H9 (cell line): Measurements from ENCODE around the gene SETBP1. TPM values are rescaled to one million over a fixed set of nuclear protein-coding genes. Genes with fewer than 3 reads are reported as not detected.

Source experiments
- DNase-seq: peaks from one replicate; pipeline ENCODE4 v3.0.0-alpha.2; 2017
- H2AFZ ChIP-seq: one replicate; pipeline ENCODE4 v1.6.1; 2013; ENCODE audit warnings: mild to moderate bottlenecking, low read length, control low read depth, moderate library complexity
- H2AK5ac ChIP-seq: 2 replicates; pipeline ENCODE4 v1.6.1; 2013; ENCODE audit warnings: low read length, control low read depth, mixed read lengths; ENCODE audit not compliant: insufficient read length
- H2BK120ac ChIP-seq: one replicate; pipeline ENCODE4 v1.6.1; 2013; ENCODE audit warnings: low read depth, mild to moderate bottlenecking, low read length, control low read depth, inconsistent platforms; ENCODE audit not compliant: poor library complexity, severe bottlenecking
- H2BK12ac ChIP-seq: 2 replicates; pipeline ENCODE4 v1.6.1; 2013; ENCODE audit warnings: low read length, control low read depth, mixed read lengths, low read depth; ENCODE audit not compliant: insufficient read length
- H2BK15ac ChIP-seq: 2 replicates; pipeline ENCODE4 v1.6.1; 2013; ENCODE audit warnings: low read depth, low read length, control low read depth
- H2BK20ac ChIP-seq: one replicate; pipeline ENCODE4 v1.6.1; 2013; ENCODE audit warnings: low read depth, mild to moderate bottlenecking, low read length, control low read depth, inconsistent platforms; ENCODE audit not compliant: poor library complexity, severe bottlenecking
- H2BK5ac ChIP-seq: 2 replicates; pipeline ENCODE4 v1.6.1; 2013; ENCODE audit warnings: low read length, control low read depth, mixed read lengths; ENCODE audit not compliant: insufficient read length
- H3K14ac ChIP-seq: 2 replicates; pipeline ENCODE4 v1.6.1; 2013; ENCODE audit warnings: low read length, control low read depth; ENCODE audit not compliant: insufficient read depth
- H3K18ac ChIP-seq: 2 replicates; pipeline ENCODE4 v1.6.1; 2013; ENCODE audit warnings: low read depth, mild to moderate bottlenecking, mixed read lengths, low read length, control low read depth; ENCODE audit not compliant: insufficient read length
- H3K23ac ChIP-seq: 2 replicates; pipeline ENCODE4 v1.6.1; 2013; ENCODE audit warnings: low read length, control low read depth, mixed read lengths, low read depth; ENCODE audit not compliant: insufficient read length
- H3K23me2 ChIP-seq: 2 replicates; pipeline ENCODE4 v1.6.1; 2013; ENCODE audit warnings: low read depth, mild to moderate bottlenecking, mixed read lengths, low read length, control low read depth; ENCODE audit not compliant: insufficient read length, poor library complexity, severe bottlenecking
- H3K27ac ChIP-seq: 2 replicates; pipeline ENCODE4 v1.5.1; 2013; ENCODE audit warnings: low read length, control low read depth, mixed read lengths, low read depth; ENCODE audit not compliant: insufficient read length
- H3K27me3 ChIP-seq: 2 replicates; pipeline ENCODE4 v1.6.1; 2013; ENCODE audit warnings: low read length, control low read depth, inconsistent platforms; ENCODE audit not compliant: insufficient read depth
- H3K4ac ChIP-seq: 2 replicates; pipeline ENCODE4 v1.6.1; 2013; ENCODE audit warnings: low read depth, mild to moderate bottlenecking, control low read depth, inconsistent platforms, low read length, moderate library complexity
- H3K4me1 ChIP-seq: 2 replicates; pipeline ENCODE4 v1.6.1; 2013; ENCODE audit warnings: low read length, control low read depth, inconsistent platforms; ENCODE audit not compliant: insufficient read depth
- H3K4me2 ChIP-seq: 2 replicates; pipeline ENCODE4 v1.6.1; 2013; ENCODE audit warnings: low read length, control low read depth, mixed read lengths; ENCODE audit not compliant: insufficient read length, insufficient read depth
- H3K56ac ChIP-seq: 2 replicates; pipeline ENCODE4 v1.6.1; 2013; ENCODE audit warnings: low read depth, mild to moderate bottlenecking, mixed read lengths, low read length, control low read depth; ENCODE audit not compliant: insufficient read length
- H3K79me1 ChIP-seq: 2 replicates; pipeline ENCODE4 v1.6.1; 2013; ENCODE audit warnings: low read depth, mild to moderate bottlenecking, moderate library complexity, low read length, control low read depth, inconsistent platforms; ENCODE audit not compliant: insufficient read depth, poor library complexity, severe bottlenecking
- H3K79me2 ChIP-seq: 2 replicates; pipeline ENCODE4 v1.6.1; 2013; ENCODE audit warnings: low read length, control low read depth, inconsistent platforms; ENCODE audit not compliant: insufficient read depth
- H3K9ac ChIP-seq: 2 replicates; pipeline ENCODE4 v1.6.1; 2013; ENCODE audit warnings: low read length, control low read depth, mixed read lengths; ENCODE audit not compliant: insufficient read length; ENCODE audit errors: extremely low read depth
- H3K9me3 ChIP-seq: one replicate; pipeline ENCODE4 v1.6.1; 2013; ENCODE audit warnings: low read depth, low read length, inconsistent platforms; ENCODE audit not compliant: control insufficient read depth
- H3T11ph ChIP-seq: one replicate; pipeline ENCODE4 v1.6.1; 2013; ENCODE audit warnings: mild to moderate bottlenecking, low read length, control low read depth, inconsistent platforms
- H4K20me1 ChIP-seq: one replicate; pipeline ENCODE4 v1.6.1; 2013; ENCODE audit not compliant: control insufficient read depth, insufficient read length, insufficient read depth
- H4K5ac ChIP-seq: 2 replicates; pipeline ENCODE4 v1.6.1; 2013; ENCODE audit warnings: low read depth, mild to moderate bottlenecking, mixed read lengths, low read length, control low read depth; ENCODE audit not compliant: insufficient read length
- H4K8ac ChIP-seq: replicated peaks from 2 replicates; pipeline ENCODE4 v1.6.1; 2013; ENCODE audit warnings: low read length, control low read depth, mixed read lengths, low read depth; ENCODE audit not compliant: insufficient read length
- H4K91ac ChIP-seq: 2 replicates; pipeline ENCODE4 v1.6.1; 2013; ENCODE audit warnings: low read depth, mild to moderate bottlenecking, moderate library complexity, mixed read lengths, low read length, control low read depth; ENCODE audit not compliant: insufficient read length
- H3K27ac Mint-ChIP-seq, 3 experiments: 2 replicates in 2 of 3; 3 replicates in 1 of 3; pipeline ENCODE4 v1.8.0; 2020 to 2021; ENCODE audit warnings: mixed read lengths in 3 of 3, mild to moderate bottlenecking in 1 of 3, moderate library complexity in 1 of 3
- H3K27me3 Mint-ChIP-seq: 2 replicates; pipeline ENCODE4 v1.8.0; 2021; ENCODE audit warnings: low read depth, mild to moderate bottlenecking, moderate library complexity, mixed read lengths
- H3K36me3 Mint-ChIP-seq, 3 experiments: 2 replicates in 2 of 3; 3 replicates in 1 of 3; pipeline ENCODE4 v1.8.0; 2020 to 2021; ENCODE audit warnings: low read depth in 3 of 3, mixed read lengths in 3 of 3; ENCODE audit not compliant: insufficient read depth in 1 of 3
- H3K4me1 Mint-ChIP-seq, 2 experiments: 2 replicates each; pipeline ENCODE4 v1.8.0; 2020; ENCODE audit warnings: mixed read lengths in 2 of 2
- H3K4me3 Mint-ChIP-seq, 2 experiments: 2 replicates in 1 of 2; 3 replicates in 1 of 2; pipeline ENCODE4 v1.8.0; 2020 to 2021; ENCODE audit warnings: mild to moderate bottlenecking in 2 of 2, mixed read lengths in 2 of 2, moderate library complexity in 1 of 2
- H3K9me3 Mint-ChIP-seq, 2 experiments: 2 replicates in 1 of 2; 3 replicates in 1 of 2; pipeline ENCODE4 v1.8.0; 2020; ENCODE audit warnings: mild to moderate bottlenecking in 2 of 2, mixed read lengths in 2 of 2, moderate library complexity in 1 of 2
- WGBS: extraction: QIAGEN DNeasy Blood & Tissue Kit; methylation state at CpG from one replicate; pipeline ENCODE4 v1.1.7; 2013; ENCODE audit warnings: missing lambda C conversion rate, low lambda C conversion rate, mixed read lengths; ENCODE audit not compliant: insufficient read length; ENCODE audit errors: extremely low coverage; 5-methylcytosine and 5-hydroxymethylcytosine counted together
- total RNA-seq: library from RNA; stranded (reverse); gene quantifications from 2 replicates; pipeline ENCODE4 v1.2.1, GENCODE V29; 2021
- TF ChIP-seq, protein P1 (sequence below): fragments of 200-600 bp; sonication (generic); conservative IDR thresholded peaks from 3 replicates; pipeline ENCODE4 v1.8.0; 2021; ENCODE audit warnings: antibody characterized with exemption, mild to moderate bottlenecking

The SETBP1 gene
- total RNA-seq, 1 experiment from 2014 or later, result 4.6 TPM

DNA sequence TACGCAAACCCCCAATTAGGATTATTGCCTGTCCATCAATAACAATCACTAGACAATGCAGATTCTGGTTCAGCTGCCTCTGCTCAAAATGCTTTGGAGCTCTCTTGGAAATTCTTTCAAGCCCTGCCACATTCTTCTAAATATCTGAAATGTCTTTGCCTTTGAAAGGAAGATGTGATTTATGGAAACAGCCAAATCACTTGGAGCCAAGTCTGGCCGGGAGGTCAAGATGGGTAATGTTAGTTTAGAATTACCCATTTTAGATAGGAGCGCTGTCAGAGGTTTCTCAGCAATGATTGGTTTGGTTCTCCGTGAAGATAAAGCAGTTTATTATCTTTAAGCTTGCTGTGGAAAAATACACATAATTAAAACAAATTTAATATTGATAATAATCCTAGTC lies 306.7 kb downstream of the SETBP1 start:
- no peaks in the 10 kb centered on the region for H3K4me1 Mint-ChIP-seq
- Histone ChIP-seq H3K4me2 (no peak overlapping the region), H4K20me1 (no peaks in the 10 kb centered on the region), H3K4me1 (no peaks in the 10 kb centered on the region), H3K23me2 (no peaks in the 10 kb centered on the region), H4K5ac (no peak overlapping the region), H3K27me3 (no peaks in the 10 kb centered on the region), H3K4ac (no peak overlapping the region), H2BK12ac (no peak overlapping the region), H3K18ac (no peak overlapping the region), H3K79me1 (no peaks in the 10 kb centered on the region), H2BK15ac (no peak overlapping the region), H3K14ac (no peak overlapping the region), H3K56ac (no peak overlapping the region), H3K79me2 (no peaks in the 10 kb centered on the region), H3K9ac (no peak overlapping the region), H4K8ac (no peak overlapping the region), H2AFZ (no peak overlapping the region), H2AK5ac (no peak overlapping the region), H3T11ph (no peak overlapping the region), H3K9me3 (no peaks in the 10 kb centered on the region), H4K91ac (no peak overlapping the region), H3K27ac (no peak overlapping the region), H2BK120ac (no peak overlapping the region), H2BK20ac (no peak overlapping the region), H3K23ac (no peak overlapping the region), H2BK5ac (no peak overlapping the region)
- H3K4me3 Mint-ChIP-seq, result no peak overlapping the region
- H3K9me3 Mint-ChIP-seq, result peaks cover 14 to 16% of the 10 kb centered on the region in 2 experiments
- no peaks in the 10 kb centered on the region for H3K27me3 Mint-ChIP-seq
- TF ChIP-seq, protein P1, sequence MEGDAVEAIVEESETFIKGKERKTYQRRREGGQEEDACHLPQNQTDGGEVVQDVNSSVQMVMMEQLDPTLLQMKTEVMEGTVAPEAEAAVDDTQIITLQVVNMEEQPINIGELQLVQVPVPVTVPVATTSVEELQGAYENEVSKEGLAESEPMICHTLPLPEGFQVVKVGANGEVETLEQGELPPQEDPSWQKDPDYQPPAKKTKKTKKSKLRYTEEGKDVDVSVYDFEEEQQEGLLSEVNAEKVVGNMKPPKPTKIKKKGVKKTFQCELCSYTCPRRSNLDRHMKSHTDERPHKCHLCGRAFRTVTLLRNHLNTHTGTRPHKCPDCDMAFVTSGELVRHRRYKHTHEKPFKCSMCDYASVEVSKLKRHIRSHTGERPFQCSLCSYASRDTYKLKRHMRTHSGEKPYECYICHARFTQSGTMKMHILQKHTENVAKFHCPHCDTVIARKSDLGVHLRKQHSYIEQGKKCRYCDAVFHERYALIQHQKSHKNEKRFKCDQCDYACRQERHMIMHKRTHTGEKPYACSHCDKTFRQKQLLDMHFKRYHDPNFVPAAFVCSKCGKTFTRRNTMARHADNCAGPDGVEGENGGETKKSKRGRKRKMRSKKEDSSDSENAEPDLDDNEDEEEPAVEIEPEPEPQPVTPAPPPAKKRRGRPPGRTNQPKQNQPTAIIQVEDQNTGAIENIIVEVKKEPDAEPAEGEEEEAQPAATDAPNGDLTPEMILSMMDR, result no peak
- no peak for DNase-seq
- H3K27ac Mint-ChIP-seq, result no peak overlapping the region
- H3K36me3 Mint-ChIP-seq, result peaks cover 0 to 18% (median 3%) of the 10 kb centered on the region in 3 experiments; a peak in 4 of 7 replicates
- WGBS, result no CpG with 5 or more reads among the region's 4 CpGs
